ENCODE measurements around the gene AKAP11. TPM values are rescaled to one million over a fixed set of nuclear protein-coding genes. Genes with fewer than 3 reads are reported as not detected.

The AKAP11 gene
- total and polyA plus RNA-seq, 2 of the 13 experiments (the other 11 are each of a cell fraction or from before 2014, with no cell fraction given), result 7.2 to 9.8 TPM

DNA sequence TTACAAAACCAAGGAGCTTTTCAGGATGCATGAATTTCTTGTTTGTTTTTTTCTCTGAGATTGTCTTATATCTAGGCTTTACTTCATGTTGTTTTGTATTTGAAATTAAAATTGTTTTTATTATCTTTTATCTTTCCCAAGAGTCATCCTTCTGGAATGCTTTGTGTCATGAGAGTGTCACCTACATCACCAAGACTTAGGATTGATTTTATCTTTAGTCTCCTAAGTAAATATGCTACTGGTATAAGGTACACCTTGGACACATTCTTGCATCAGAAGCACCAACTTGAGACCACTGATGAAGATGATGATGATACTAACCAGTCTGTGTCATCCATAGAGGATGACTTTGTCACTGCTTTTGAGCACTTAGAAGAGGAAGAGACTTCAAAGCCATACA, 26.4 kb downstream of the AKAP11 start (continued):
- TF ChIP-seq, protein P1, sequence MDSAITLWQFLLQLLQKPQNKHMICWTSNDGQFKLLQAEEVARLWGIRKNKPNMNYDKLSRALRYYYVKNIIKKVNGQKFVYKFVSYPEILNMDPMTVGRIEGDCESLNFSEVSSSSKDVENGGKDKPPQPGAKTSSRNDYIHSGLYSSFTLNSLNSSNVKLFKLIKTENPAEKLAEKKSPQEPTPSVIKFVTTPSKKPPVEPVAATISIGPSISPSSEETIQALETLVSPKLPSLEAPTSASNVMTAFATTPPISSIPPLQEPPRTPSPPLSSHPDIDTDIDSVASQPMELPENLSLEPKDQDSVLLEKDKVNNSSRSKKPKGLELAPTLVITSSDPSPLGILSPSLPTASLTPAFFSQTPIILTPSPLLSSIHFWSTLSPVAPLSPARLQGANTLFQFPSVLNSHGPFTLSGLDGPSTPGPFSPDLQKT (CRISPR knock-in tag; IDR thresholded peaks at IDR 0.05; ENCODE audit: borderline replicate concordance), result no peak
- TF ChIP-seq ZNF678 (CRISPR knock-in tag; IDR thresholded peaks at IDR 0.05) (no peak), ZNF441 (CRISPR knock-in tag; IDR thresholded peaks at IDR 0.05; ENCODE audit: borderline replicate concordance) (no peak), ZNF703 (CRISPR knock-in tag; IDR thresholded peaks at IDR 0.05; ENCODE audit: borderline replicate concordance) (no peak)

DNA sequence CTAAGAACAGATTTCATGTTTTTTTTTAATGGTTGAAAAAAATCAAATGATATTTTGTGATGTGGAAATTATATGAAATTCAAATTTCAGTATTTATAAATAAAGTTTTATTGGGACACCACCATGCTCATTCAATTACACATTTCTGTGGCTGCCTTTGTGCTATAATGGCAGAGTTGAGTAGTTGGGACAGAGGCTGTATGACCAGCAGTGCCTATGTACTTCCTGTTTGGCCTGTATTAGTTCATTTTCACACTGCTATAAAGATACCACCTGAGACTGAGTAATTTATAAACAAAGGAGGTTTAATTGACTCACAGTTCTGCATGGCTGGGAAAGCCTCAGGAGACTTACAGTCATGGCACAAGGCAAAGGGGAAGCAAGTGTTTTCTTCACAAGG, 33.6 kb downstream of the AKAP11 start:
- Histone ChIP-seq H4K20me1 (ENCODE audit: insufficient read depth, low read length) (no peaks in the 10 kb centered on the region), H3K4me1 (ENCODE audit: insufficient read depth, low read length) (no peaks in the 10 kb centered on the region), H2AFZ (ENCODE audit: low read length) (no peak overlapping the region), H3K9ac (ENCODE audit: insufficient read depth, low read depth, low read length) (no peak overlapping the region), H3K27me3 (ENCODE audit: control insufficient read depth in 1 of 2, insufficient read depth in 2 of 2, low read length in 2 of 2) (no peaks in the 10 kb centered on the region), H3K4me3 (replicated peaks in 1 of 3; ENCODE audit: insufficient read depth in 1 of 3, low read depth in 2 of 3, low read length in 3 of 3) (no peak overlapping the region), H3K9me3 (ENCODE audit: low read length) (no peaks in the 10 kb centered on the region), H3K4me2 (ENCODE audit: low read depth, low read length) (no peak overlapping the region), H3K79me2 (ENCODE audit: insufficient read depth, low read length) (no peaks in the 10 kb centered on the region), H3K36me3 (replicated peaks in 1 of 2; ENCODE audit: control insufficient read depth in 1 of 2, insufficient read depth in 2 of 2, low read length in 2 of 2) (peaks cover 2 to 18% of the 10 kb centered on the region in 2 experiments), H3K27ac (ENCODE audit: extremely low read length, insufficient read depth, low read length) (no peak overlapping the region)
- ATAC-seq (no peak), FAIRE-seq (no peak), DNase-seq (ENCODE audit: low spot score) (no peak)
- CTCF ChIA-PET (ENCODE audit: low intra/inter-chr PET ratio, low total read pairs), result no interaction called here
- no TSS peak for BruUV-seq (replicated peaks)
- intact Hi-C loops (cut with micrococcal nuclease; ENCODE audit: unreplicated experiment) (no loop called here), in situ Hi-C loops (cut with HindIII; ENCODE audit: extremely low pct_ligation_motif_present, low pct_unique_long_range_greater_than_20kb) (no loop called here)
- POLR2A ChIA-PET, result no interaction called here
- no peak for TF ChIP-seq ZNF224 (CRISPR knock-in tag; IDR thresholded peaks at IDR 0.05)
- TF ChIP-seq ZNF607 (CRISPR knock-in tag; IDR thresholded peaks at IDR 0.05; ENCODE audit: borderline replicate concordance), result no peak
- TF ChIP-seq, protein P2, sequence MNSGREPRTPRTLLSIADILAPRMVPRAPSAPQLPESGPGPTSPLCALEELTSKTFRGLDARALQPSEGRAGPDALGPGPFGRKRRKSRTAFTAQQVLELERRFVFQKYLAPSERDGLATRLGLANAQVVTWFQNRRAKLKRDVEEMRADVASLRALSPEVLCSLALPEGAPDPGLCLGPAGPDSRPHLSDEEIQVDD (CRISPR knock-in tag; IDR thresholded peaks at IDR 0.05; ENCODE audit: borderline replicate concordance), result no peak
- TF ChIP-seq, protein P3, sequence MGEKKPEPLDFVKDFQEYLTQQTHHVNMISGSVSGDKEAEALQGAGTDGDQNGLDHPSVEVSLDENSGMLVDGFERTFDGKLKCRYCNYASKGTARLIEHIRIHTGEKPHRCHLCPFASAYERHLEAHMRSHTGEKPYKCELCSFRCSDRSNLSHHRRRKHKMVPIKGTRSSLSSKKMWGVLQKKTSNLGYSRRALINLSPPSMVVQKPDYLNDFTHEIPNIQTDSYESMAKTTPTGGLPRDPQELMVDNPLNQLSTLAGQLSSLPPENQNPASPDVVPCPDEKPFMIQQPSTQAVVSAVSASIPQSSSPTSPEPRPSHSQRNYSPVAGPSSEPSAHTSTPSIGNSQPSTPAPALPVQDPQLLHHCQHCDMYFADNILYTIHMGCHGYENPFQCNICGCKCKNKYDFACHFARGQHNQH (CRISPR knock-in tag; IDR thresholded peaks at IDR 0.05), result no peak
- no peak for TF ChIP-seq ZNF781 (CRISPR knock-in tag; IDR thresholded peaks at IDR 0.05; ENCODE audit: borderline replicate concordance, not compliant biosample characterization)
- TF ChIP-seq GTF3A (CRISPR knock-in tag; conservative IDR thresholded peaks at IDR 0.05), result no peak
- TF ChIP-seq POLR2AphosphoS5 (IDR thresholded peaks at IDR 0.05; ENCODE audit: low read depth, low read length), result no peak
- TF ChIP-seq ZMAT3 (CRISPR knock-in tag; conservative IDR thresholded peaks at IDR 0.05), result no peak
- no peak for TF ChIP-seq ISL2 (CRISPR knock-in tag; IDR thresholded peaks at IDR 0.05)
- TF ChIP-seq, protein P4, sequence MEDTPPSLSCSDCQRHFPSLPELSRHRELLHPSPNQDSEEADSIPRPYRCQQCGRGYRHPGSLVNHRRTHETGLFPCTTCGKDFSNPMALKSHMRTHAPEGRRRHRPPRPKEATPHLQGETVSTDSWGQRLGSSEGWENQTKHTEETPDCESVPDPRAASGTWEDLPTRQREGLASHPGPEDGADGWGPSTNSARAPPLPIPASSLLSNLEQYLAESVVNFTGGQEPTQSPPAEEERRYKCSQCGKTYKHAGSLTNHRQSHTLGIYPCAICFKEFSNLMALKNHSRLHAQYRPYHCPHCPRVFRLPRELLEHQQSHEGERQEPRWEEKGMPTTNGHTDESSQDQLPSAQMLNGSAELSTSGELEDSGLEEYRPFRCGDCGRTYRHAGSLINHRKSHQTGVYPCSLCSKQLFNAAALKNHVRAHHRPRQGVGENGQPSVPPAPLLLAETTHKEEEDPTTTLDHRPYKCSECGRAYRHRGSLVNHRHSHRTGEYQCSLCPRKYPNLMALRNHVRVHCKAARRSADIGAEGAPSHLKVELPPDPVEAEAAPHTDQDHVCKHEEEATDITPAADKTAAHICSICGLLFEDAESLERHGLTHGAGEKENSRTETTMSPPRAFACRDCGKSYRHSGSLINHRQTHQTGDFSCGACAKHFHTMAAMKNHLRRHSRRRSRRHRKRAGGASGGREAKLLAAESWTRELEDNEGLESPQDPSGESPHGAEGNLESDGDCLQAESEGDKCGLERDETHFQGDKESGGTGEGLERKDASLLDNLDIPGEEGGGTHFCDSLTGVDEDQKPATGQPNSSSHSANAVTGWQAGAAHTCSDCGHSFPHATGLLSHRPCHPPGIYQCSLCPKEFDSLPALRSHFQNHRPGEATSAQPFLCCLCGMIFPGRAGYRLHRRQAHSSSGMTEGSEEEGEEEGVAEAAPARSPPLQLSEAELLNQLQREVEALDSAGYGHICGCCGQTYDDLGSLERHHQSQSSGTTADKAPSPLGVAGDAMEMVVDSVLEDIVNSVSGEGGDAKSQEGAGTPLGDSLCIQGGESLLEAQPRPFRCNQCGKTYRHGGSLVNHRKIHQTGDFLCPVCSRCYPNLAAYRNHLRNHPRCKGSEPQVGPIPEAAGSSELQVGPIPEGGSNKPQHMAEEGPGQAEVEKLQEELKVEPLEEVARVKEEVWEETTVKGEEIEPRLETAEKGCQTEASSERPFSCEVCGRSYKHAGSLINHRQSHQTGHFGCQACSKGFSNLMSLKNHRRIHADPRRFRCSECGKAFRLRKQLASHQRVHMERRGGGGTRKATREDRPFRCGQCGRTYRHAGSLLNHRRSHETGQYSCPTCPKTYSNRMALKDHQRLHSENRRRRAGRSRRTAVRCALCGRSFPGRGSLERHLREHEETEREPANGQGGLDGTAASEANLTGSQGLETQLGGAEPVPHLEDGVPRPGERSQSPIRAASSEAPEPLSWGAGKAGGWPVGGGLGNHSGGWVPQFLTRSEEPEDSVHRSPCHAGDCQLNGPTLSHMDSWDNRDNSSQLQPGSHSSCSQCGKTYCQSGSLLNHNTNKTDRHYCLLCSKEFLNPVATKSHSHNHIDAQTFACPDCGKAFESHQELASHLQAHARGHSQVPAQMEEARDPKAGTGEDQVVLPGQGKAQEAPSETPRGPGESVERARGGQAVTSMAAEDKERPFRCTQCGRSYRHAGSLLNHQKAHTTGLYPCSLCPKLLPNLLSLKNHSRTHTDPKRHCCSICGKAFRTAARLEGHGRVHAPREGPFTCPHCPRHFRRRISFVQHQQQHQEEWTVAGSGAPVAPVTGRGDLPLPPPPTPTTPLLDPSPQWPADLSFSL (CRISPR knock-in tag; IDR thresholded peaks at IDR 0.05), result no peak
- no peak for TF ChIP-seq BCL6 (CRISPR knock-in tag; IDR thresholded peaks at IDR 0.05)
- TF ChIP-seq ZNF350 (CRISPR knock-in tag; IDR thresholded peaks at IDR 0.05; ENCODE audit: borderline replicate concordance, low read depth), result no peak
